Ovary (tissue), 3 donors: Measurements from ENCODE around the gene SUV39H1.

Experiments
- EP300 ChIP-seq: sonication (generic); formaldehyde crosslinking; IDR thresholded peaks from one replicate; pipeline ENCODE4 v1.6.1; 2017; ENCODE audit warnings: antibody characterized with exemption
- POLR2A ChIP-seq: fragments of 450-650 bp; IDR thresholded peaks from one replicate; pipeline ENCODE4 v1.6.1; 2017; ENCODE audit warnings: antibody characterized with exemption, mild to moderate bottlenecking, moderate library complexity
- TF ChIP-seq, protein P1 (sequence below), 3 donors: fragments of 450-650 bp in 2 of 3; fragments of 200-600 bp in 1 of 3; IDR thresholded peaks; one replicate each; pipeline versions ENCODE4 v1.5.1 to v1.8.0; 2016 to 2022; ENCODE audit warnings: antibody characterized with exemption in 3 of 3, mild to moderate bottlenecking in 1 of 3
- donor health status: DM: no; HTN: no; CAD: no.

DNA sequence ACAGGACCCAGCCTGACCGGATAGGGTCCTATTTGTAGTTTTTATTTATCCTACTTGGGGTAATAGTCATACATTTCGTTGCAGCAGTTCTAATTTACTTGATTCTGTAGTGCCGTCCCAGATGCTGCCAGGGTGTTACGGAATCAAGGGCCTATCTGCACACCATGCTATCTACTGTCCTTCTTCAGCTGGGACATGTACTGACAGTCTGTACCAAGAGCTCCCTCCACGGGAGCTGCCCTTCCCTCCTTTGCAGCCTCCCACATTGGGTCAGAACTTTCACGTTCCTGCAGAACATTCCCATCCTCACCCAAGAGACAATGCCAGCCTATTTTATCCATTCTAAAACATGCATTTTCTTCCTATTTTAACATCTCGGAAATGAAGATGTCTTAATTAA is 6.7 kb downstream of the SUV39H1 start:
- TF ChIP-seq, protein P1, sequence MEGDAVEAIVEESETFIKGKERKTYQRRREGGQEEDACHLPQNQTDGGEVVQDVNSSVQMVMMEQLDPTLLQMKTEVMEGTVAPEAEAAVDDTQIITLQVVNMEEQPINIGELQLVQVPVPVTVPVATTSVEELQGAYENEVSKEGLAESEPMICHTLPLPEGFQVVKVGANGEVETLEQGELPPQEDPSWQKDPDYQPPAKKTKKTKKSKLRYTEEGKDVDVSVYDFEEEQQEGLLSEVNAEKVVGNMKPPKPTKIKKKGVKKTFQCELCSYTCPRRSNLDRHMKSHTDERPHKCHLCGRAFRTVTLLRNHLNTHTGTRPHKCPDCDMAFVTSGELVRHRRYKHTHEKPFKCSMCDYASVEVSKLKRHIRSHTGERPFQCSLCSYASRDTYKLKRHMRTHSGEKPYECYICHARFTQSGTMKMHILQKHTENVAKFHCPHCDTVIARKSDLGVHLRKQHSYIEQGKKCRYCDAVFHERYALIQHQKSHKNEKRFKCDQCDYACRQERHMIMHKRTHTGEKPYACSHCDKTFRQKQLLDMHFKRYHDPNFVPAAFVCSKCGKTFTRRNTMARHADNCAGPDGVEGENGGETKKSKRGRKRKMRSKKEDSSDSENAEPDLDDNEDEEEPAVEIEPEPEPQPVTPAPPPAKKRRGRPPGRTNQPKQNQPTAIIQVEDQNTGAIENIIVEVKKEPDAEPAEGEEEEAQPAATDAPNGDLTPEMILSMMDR (IDR thresholded peaks at IDR 0.05), result no peak
- TF ChIP-seq EP300 (no peak), POLR2A (no peak)
